Suppressor macrophage treated with lipopolysaccharide for 1 hour (primary cell): ENCODE measurements around the gene PSAT1.

Experiments
- DNase-seq, 3 donors: peaks; one replicate each; pipeline ENCODE4 v3.0.0-alpha.2; 2020 to 2022

PSAT1 gene

GRCh38 chr9:78319197-78320029 lies 22.5 kb downstream of the PSAT1 start:
- no peak for DNase-seq

GRCh38 chr9:78320030-78320693 lies 23.2 kb downstream of the PSAT1 start:
- DNase-seq, result no peak

DNA sequence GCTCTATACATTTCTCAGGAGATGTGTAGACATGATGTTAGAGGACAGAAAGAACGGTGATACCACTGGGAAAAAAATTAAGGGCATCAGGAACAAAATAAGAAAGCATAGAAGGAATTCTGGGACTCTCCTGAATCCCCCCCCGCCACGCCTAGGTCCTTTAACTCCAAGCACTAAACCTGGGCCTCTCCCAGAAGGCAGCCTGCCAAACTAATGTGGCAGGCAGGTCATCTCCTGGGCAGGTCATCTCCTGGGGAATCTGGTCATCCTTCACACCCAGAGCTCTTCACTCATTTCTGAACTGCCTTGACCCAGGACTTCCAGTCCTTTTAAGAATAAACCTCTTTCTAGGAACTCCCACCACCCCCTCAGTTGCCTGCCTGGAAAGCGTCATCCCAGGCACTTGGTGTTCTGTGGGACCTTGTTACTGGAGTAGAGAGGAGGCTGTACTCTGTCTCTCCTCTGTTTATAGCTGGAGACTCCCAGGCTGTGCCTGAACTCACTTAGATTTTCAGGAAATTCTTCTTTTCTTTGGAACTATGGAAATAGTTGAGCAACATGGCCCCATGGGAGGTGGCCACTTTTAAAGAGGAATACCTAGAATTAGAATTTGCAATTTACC lies 24.1 kb downstream of the PSAT1 start:
- DNase-seq, result no peak

GRCh38 chr9:78321505-78321904 lies 24.6 kb downstream of the PSAT1 start:
- DNase-seq, result no peak

DNA sequence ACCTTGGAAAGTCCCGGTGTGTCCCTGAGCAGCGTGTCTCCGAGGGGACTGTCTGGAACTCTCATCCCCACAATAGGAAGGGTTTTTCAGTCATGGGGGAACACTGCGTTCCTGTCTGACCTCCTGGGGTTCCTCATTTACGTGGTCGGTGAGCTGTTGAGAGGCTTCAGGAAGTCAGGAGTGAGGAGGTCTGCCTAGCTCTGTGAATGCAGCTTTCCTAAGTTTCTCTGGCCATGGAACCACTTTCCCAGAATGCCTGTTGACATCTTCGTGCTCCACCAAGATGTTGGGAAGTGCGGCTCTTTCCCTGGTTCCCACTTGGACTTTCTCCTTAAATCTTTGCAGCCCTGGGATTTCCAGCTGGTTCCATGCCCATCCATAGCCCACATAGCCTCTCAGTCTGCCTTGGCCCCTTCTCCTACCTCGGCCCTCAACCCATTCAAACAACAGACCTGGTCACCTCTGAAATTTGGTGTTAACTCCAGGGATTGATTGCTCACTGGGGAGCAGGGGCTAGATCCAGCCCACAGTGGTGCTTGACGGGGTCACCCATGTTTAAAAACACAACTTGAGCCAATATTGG lies 27.2 kb downstream of the PSAT1 start:
- DNase-seq, result no peak

- no peak for DNase-seq
These were observed 27.8 kb downstream of the PSAT1 start for GRCh38 chr9:78324682-78325081.

- no peak for DNase-seq
These were observed 28.4 kb downstream of the PSAT1 start for GRCh38 chr9:78325343-78325742.

DNA sequence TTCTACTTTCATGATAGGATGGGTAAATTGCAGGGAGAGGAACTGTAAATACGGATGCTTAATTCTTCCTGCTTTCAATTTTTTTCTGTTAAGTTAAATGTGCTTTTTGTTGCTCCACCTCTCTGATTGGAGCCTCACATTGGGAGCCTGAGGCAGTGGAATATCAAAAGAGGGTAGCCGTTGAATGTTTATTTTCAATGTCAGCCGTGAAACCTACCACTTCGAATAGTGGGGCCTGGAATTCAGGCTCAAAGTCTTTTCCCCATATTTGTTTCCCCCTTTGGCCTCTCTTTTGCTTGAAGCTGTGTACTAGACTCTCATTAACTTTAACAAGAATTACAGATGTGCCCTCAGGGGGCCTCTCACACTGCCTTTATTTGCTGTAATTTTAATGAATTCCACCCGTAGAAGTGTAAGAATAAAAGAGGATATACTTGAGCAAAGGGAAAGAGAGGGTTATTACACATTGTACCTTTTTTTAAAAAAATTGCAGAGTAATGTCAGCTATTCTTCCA lies 29.0 kb downstream of the PSAT1 start:
- no peak for DNase-seq

DNA sequence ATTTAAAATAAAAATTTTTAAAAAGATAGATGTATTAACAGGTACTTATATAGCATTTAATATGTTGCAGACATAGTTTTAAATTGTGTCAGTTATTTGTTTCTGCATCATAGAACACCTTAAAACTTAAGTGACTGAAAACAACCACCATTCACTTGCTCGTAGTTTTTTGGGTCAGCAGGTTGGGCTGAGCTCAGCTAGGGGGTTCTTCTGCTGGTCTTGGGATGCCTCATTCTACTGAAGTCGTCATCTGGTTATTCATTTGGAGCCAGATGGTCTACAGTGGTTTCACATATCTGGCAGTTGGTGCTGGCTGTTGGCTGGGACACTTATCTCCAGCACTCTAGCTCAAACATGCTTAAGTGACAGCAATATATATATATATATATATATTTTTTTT lies 29.6 kb downstream of the PSAT1 start:
- DNase-seq, result no peak

GRCh38 chr9:78332381-78332780 lies 35.5 kb downstream of the PSAT1 start:
- no peak for DNase-seq

GRCh38 chr9:78348848-78349247 lies 51.9 kb downstream of the PSAT1 start:
- DNase-seq, result no peak

DNA sequence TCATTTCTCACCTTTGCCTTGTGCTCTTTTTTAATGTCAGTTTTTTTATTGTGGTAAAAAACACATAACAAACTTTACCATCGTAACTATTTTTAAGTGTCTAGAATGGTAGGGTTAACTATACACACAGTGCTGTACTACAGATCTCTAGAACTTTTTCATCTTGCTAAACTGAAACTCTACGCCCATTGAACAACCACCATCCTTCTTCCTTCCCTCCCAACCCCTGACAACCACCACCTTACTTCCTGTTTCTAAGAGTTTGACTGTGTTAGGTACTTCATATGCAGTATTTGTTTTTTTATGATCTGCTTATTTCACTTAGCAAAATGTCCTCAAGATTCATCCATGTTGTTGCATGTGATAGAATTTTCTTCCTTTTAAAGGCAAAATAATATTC lies 54.9 kb downstream of the PSAT1 start:
- DNase-seq, result no peak

DNA sequence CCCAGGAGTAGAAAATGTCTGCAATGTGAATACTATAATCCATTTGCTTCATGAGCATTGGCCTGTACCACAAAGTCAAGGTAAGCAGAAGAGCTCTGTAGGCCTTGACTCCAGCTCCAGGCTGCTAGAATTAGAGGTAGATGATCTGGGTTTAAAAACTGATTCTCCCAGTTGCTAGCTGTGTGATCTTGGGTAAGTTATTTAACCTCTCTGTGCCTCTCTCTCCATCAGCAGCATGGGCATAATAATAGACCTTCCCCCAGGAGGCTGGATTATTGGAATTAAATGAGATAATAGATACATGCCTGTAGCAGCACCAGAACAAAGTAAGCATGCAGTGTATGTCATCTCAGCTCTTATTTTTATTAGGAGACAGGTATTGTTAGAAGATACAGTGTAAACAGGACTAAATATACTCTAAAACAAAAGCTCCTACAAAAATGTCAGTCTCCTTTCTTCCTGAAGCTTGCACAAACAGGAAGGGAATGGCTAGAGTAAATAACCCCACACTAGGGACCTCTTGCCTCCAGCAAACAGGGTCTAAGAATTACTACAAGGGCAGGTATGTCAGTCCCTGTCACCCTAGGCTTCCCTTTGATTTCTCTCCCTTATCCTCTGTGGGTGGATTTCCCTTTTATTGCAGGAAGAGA lies 57.5 kb downstream of the PSAT1 start:
- DNase-seq, result no peak

- DNase-seq, result no peak
These were observed 58.1 kb downstream of the PSAT1 start for GRCh38 chr9:78354989-78355388.

DNA sequence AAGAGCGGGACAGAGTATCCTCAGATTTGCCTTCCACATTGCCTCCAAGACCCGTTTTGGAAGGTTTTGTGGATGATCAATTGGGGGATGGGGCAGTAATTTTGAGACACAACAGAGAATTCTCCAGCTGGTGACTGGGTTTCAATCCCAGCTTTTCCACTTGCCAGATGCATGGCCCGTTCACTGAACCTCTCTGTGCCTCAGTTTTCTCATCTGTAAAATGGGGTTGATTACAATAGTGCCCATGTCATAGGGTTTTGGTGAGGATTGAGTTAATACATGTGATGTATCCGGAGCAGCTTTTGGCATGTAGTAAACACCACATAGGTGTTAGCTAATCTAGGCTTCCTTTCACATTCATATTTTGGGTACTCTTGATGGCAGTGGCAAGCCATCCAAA lies 59.7 kb downstream of the PSAT1 start:
- DNase-seq, result no peak

DNA sequence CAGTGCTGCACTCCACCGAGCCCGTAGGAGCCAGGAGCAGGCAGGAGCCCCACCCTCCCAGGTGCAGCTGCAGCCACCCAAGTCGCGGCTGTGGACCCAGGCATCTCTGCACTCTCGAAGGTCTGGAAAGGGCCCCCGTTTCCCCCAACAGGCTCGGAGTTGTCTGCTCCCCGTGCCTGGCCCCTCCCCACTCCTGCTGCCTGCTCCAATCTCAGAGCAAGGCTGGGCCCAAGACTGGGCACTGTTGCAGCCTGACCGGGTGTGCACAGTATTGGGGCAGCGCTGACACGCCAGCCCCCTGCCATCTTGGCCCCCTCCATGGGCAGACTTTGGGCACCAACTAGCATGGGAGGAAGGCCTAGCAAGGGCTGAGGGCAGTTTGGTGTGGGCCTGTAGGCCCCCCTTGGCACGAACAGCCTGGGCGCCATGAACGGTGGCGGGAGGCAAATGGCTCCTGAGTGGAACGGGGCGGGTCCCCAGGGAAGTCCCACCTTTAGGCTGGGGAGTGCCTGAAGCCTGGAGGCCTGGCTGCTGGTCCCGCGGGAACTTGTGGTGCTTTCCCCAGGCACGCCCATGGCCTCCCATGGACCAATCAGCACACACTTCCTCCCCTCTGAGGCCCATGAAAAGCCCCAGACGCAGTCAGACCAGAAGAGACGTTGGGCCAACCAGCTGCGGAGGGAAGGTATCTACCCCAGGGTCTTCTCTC lies 60.4 kb downstream of the PSAT1 start:
- peak in 1 of 3 donors; percentile 10 for DNase-seq

DNA sequence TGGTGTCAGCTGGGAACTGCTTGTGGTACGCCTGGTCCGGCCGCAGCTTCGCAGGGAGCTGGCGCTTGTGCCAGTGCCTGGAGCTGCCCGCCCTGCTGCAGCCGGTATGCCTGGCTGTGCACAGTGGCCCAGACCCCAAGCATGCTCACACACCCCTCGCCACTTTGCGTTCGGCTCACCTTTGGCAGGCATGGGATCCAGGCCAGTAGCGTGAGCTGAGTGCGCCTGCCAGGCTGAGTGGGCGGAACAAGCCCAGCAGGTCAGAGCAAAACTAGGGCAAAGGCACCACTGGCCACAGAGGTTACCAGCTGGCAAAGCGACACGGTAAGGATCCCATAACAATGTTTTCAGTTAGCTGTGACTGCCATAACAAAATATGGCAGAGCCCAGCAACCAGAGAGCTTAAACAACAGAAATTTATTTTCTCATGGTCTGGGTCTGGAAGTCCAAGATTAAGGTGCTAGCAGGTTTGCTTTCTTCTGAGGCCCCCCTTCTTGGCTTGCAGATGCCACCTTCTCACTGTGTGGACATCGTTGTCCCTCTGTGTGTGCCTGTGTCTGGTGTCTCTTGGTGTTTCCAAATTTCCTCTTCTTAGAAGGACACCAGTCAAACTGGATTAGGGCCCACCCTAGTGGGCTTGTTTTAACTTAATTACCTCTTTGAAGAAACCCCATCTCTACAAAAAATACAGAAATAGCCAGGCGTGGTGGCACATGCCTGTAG lies 61.6 kb downstream of the PSAT1 start:
- DNase-seq, result no peak

- no peak for DNase-seq
These were observed 66.3 kb downstream of the PSAT1 start for GRCh38 chr9:78363221-78363620.

DNA sequence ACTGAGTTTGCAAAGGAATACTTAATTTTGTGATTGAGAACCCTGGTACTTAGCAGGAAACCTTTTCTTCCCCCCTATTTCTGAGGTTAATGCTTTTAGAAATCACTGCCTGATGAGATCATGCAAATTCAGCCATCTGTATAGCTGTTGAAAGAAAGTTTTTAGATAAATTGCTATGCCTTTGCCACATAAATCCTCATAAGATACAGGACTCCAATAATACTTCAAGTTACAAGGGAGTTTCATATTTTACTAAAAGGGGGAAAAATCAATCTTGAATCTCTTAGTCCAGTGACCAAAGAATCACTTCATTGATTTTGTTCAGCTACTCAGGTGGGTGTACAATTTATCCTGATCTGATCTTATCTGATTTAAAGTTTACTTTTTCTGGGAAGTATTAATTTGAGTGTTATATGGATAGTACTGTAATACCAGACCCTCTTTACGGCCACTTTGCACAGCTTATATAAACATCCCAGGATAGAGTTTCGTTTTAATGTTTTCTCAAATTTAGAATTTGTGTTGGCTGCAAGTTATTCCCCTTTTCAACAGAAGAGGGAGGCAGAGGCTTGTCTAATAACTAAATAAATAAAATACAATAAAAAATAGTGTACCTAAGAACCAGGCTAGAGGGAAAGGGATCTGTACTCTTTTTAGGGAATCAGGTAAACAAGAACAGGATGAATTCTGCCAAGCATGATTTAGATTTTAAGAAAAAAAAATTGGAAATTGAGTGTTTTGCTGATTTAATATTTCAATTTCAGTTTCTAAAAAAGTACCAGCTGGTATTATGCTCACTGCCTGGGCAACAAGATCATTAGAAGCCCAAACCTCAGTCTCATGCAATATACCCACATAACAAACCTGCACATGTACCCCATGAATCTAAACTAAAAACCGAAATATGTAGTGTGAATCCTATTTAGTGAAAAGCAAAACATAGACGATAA lies 69.1 kb downstream of the PSAT1 start:
- DNase-seq, result peak; percentile 12 to 34 (median 24)

GRCh38 chr9:78366827-78367226 lies 69.9 kb downstream of the PSAT1 start:
- no peak for DNase-seq
